GM21529 (cell line): Measurements from ENCODE around the gene SLU7.

Experiments
- ATAC-seq: cut with Tn5 transposase; IDR thresholded peaks from one replicate; pipeline ENCODE4 v1.9.1; 2021; ENCODE audit not compliant: unreplicated experiment

The SLU7 gene

GRCh38 chr5:160369990-160370712, 48.7 kb downstream of the SLU7 start, which contains the start of gene C1QTNF2:
Gene C1QTNF2 (minus strand): TSS chr5:160370626. CDS start chr5:160355011, 15,615 bp downstream.
- peak; percentile 49 for ATAC-seq

GRCh38 chr5:160367885-160368284, 51.0 kb downstream of the SLU7 start:
- ATAC-seq: no peak

GRCh38 chr5:160367261-160367660, 51.6 kb downstream of the SLU7 start:
- ATAC-seq: no peak

GRCh38 chr5:160366230-160366629, 52.7 kb downstream of the SLU7 start:
- no peak for ATAC-seq

GRCh38 chr5:160363660-160364395, 55.1 kb downstream of the SLU7 start:
- no peak for ATAC-seq

- ATAC-seq: no peak
These were observed 55.7 kb downstream of the SLU7 start for GRCh38 chr5:160363211-160363610.

GRCh38 chr5:160361624-160362228, 57.2 kb downstream of the SLU7 start:
- no peak for ATAC-seq

GRCh38 chr5:160360310-160360709, 58.6 kb downstream of the SLU7 start:
- no peak for ATAC-seq

GRCh38 chr5:160359816-160360215, 59.1 kb downstream of the SLU7 start:
- no peak for ATAC-seq

GRCh38 chr5:160359242-160359641, 59.6 kb downstream of the SLU7 start:
- no peak for ATAC-seq

GRCh38 chr5:160357861-160358411, 60.9 kb downstream of the SLU7 start:
- ATAC-seq: no peak

- no peak for ATAC-seq
These were observed 61.5 kb downstream of the SLU7 start for GRCh38 chr5:160357394-160357793.

- no peak for ATAC-seq
These were observed 62.1 kb downstream of the SLU7 start for GRCh38 chr5:160356550-160357347.

- no peak for ATAC-seq
These were observed 64.2 kb downstream of the SLU7 start for GRCh38 chr5:160354666-160355065.

- no peak for ATAC-seq
These were observed 65.5 kb downstream of the SLU7 start for GRCh38 chr5:160353379-160353778.

GRCh38 chr5:160352308-160352707, 66.6 kb downstream of the SLU7 start:
- ATAC-seq: no peak
